HepG2 (cell line): Measurements from ENCODE around the gene H1-8. TPM values are rescaled to one million over a fixed set of nuclear protein-coding genes. Genes with fewer than 3 reads are reported as not detected.
A peak's percentile ranks its signal among the peaks of the same experiment; 100 is the strongest.

ENCODE experiments used
- AGO2 ChIP-seq: fragments of 200-400 bp; formaldehyde crosslinking; optimal IDR thresholded peaks from 2 replicates; pipeline ENCODE3; 2017; ENCODE audit warnings: mild to moderate bottlenecking, low read depth, low read length, moderate library complexity
- CSRNP2 ChIP-seq: sonication (generic); formaldehyde crosslinking; conservative IDR thresholded peaks from 2 replicates; pipeline ENCODE4 v1.8.0; 2022; ENCODE audit warnings: low read depth, missing genetic modification reagents
- FOXM1 ChIP-seq: sonication (generic); formaldehyde crosslinking; IDR thresholded peaks from 2 replicates; pipeline ENCODE4 v1.5.0; 2020; ENCODE audit warnings: missing genetic modification reagents
- HDAC6 ChIP-seq: fragments of 200-600 bp; sonication (generic); IDR thresholded peaks from 2 replicates; pipeline ENCODE4 v1.7.0; 2017; ENCODE audit warnings: mild to moderate bottlenecking, antibody characterized with exemption, low read length, low read depth
- MLXIP ChIP-seq: sonication (generic); formaldehyde crosslinking; IDR thresholded peaks from 2 replicates; pipeline ENCODE4 v1.9.0; 2021; ENCODE audit warnings: missing genetic modification reagents, borderline replicate concordance
- MTERF4 ChIP-seq: sonication (generic); formaldehyde crosslinking; IDR thresholded peaks from 2 replicates; pipeline ENCODE4 v1.8.0; 2023; ENCODE audit warnings: mild to moderate bottlenecking, missing genetic modification reagents
- MXI1 ChIP-seq: IDR thresholded peaks from 3 replicates; pipeline ENCODE4 v1.6.1; 2012; ENCODE audit warnings: low read depth, low read length, inconsistent platforms, borderline replicate concordance
- PITX1 ChIP-seq: sonication (generic); formaldehyde crosslinking; IDR thresholded peaks from 2 replicates; pipeline ENCODE4 v1.5.1; 2020; ENCODE audit warnings: mild to moderate bottlenecking, missing genetic modification reagents
- RNF2 ChIP-seq: fragments of 450-650 bp; conservative IDR thresholded peaks from 2 replicates; pipeline ENCODE4 v1.6.1; 2016; ENCODE audit warnings: low read depth
- SIX1 ChIP-seq: sonication (generic); formaldehyde crosslinking; IDR thresholded peaks from 2 replicates; pipeline ENCODE4 v1.4.0; 2020; ENCODE audit warnings: missing genetic modification reagents, borderline replicate concordance
- SOX5 ChIP-seq: IDR thresholded peaks from 2 replicates; pipeline ENCODE4 v1.6.1; 2016; ENCODE audit warnings: borderline replicate concordance
- SP5 ChIP-seq: IDR thresholded peaks from 2 replicates; pipeline ENCODE4 v1.6.1; 2016; ENCODE audit warnings: low read depth, borderline replicate concordance
- ZNF572 ChIP-seq: sonication (generic); formaldehyde crosslinking; IDR thresholded peaks from 2 replicates; pipeline ENCODE4 v1.5.1; 2020; ENCODE audit warnings: mild to moderate bottlenecking, missing genetic modification reagents
- ZNF773 ChIP-seq: sonication (generic); formaldehyde crosslinking; IDR thresholded peaks from 2 replicates; pipeline ENCODE4 v1.4.0; 2020; ENCODE audit warnings: missing genetic modification reagents, borderline replicate concordance
- polyA plus RNA-seq, 8 experiments: library from polyadenylated mRNA; depleted of rRNA in 3 of 8; stranded (reverse) in 7 of 8; unstranded in 1 of 8; fragments of >200 nt; fragmentation: Illumina TruSeq in 4 of 8; extraction: Trizol in 4 of 8; gene quantifications; 2 replicates each; pipeline versions ENCODE4 v1.2.1 to v1.2.3, GENCODE V29; 2011 to 2016; ENCODE audit warnings: low read depth in 4 of 8, missing spikeins in 1 of 8, mixed read lengths in 1 of 8; ENCODE audit not compliant: insufficient read depth in 1 of 8
- total RNA-seq, 5 experiments: library from RNA; depleted of rRNA; stranded (reverse); fragments of >200 nt; fragmentation: Illumina TruSeq; extraction: Trizol; gene quantifications; 2 replicates each; pipeline ENCODE4 v1.2.3, GENCODE V29; 2016; ENCODE audit warnings: low read depth in 1 of 5
- TF ChIP-seq, protein P1 (sequence below): sonication (generic); formaldehyde crosslinking; IDR thresholded peaks from 2 replicates; pipeline ENCODE4 v1.8.0; 2022; ENCODE audit warnings: mild to moderate bottlenecking, missing genetic modification reagents, moderate library complexity
- TF ChIP-seq, protein P2 (sequence below): sonication (generic); formaldehyde crosslinking; IDR thresholded peaks from 2 replicates; pipeline ENCODE4 v1.4.0; 2020; ENCODE audit warnings: missing genetic modification reagents, borderline replicate concordance

The H1-8 gene
- total and polyA plus RNA-seq, 2 of the 13 experiments (the other 11 are each of a cell fraction or from before 2014, with no cell fraction given): 0.08 TPM; not detected in 1

DNA sequence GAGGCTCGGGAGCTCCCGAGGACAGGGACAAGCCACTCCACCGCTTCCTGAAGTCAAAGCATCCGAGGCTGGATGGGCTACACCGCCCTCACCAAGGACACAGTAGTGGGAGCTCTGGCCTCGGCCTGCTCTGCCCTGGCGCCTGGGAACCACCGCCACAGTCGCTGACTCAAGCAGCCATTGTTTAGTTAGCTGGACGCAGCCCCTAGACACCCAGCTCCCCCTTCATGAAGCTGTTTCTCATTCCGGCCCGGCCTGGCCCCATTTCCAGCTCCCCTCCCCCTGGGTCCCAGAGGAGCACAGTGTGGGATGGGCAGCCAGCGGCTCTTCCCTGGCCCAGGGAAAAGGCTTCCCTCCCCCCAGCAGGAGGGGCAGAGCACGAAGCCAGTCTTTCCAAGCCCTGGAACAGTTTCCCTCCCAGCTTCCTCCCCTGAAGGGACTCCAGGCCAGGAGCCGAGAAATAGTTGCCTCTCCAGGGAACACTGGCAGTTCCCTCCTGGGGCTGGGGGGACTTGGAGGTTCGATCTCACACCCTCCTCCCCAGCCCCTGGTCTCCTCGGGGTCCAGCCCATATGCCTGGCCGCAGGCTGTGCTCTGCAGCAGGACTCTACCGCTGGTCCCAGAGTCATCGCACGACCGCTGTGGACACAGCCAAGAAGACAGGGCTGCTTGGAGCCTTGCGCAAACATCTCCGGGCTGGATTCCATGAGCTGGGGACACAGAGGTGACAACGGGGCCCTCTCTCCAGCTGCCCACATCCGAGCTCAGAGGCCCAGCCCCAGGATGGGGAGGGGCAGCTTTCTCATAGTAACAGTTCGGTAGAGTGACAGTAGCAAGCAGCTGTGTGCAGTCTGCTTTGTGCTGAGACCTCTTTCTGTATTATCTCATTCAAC, 53.5 kb downstream of the H1-8 start (continued):
- TF ChIP-seq MXI1 (0 out of 3 replicates have a peak, but pooled peaks have one; percentile 38), ZNF572 (CRISPR knock-in tag) (no peak), MLXIP (no peak), PITX1 (CRISPR knock-in tag) (peak; percentile 40; the same call in 1 of the 2 replicates), SIX1 (CRISPR knock-in tag) (no peak), FOXM1 (CRISPR knock-in tag) (no peak), SP5 (peak; percentile 85), CSRNP2 (no peak), AGO2 (peak; percentile 69), RNF2 (0 out of 2 replicates have a peak, but pooled peaks have one; percentile 24), ZNF773 (CRISPR knock-in tag) (no peak), SOX5 (CRISPR knock-in tag) (peak; percentile 27; the same call in 1 of the 2 replicates), MTERF4 (0 out of 2 replicates have a peak, but pooled peaks have one; percentile 2), HDAC6 (no peak)
- TF ChIP-seq, protein P1, sequence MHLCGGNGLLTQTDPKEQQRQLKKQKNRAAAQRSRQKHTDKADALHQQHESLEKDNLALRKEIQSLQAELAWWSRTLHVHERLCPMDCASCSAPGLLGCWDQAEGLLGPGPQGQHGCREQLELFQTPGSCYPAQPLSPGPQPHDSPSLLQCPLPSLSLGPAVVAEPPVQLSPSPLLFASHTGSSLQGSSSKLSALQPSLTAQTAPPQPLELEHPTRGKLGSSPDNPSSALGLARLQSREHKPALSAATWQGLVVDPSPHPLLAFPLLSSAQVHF (CRISPR knock-in tag): no peak
- TF ChIP-seq, protein P2, sequence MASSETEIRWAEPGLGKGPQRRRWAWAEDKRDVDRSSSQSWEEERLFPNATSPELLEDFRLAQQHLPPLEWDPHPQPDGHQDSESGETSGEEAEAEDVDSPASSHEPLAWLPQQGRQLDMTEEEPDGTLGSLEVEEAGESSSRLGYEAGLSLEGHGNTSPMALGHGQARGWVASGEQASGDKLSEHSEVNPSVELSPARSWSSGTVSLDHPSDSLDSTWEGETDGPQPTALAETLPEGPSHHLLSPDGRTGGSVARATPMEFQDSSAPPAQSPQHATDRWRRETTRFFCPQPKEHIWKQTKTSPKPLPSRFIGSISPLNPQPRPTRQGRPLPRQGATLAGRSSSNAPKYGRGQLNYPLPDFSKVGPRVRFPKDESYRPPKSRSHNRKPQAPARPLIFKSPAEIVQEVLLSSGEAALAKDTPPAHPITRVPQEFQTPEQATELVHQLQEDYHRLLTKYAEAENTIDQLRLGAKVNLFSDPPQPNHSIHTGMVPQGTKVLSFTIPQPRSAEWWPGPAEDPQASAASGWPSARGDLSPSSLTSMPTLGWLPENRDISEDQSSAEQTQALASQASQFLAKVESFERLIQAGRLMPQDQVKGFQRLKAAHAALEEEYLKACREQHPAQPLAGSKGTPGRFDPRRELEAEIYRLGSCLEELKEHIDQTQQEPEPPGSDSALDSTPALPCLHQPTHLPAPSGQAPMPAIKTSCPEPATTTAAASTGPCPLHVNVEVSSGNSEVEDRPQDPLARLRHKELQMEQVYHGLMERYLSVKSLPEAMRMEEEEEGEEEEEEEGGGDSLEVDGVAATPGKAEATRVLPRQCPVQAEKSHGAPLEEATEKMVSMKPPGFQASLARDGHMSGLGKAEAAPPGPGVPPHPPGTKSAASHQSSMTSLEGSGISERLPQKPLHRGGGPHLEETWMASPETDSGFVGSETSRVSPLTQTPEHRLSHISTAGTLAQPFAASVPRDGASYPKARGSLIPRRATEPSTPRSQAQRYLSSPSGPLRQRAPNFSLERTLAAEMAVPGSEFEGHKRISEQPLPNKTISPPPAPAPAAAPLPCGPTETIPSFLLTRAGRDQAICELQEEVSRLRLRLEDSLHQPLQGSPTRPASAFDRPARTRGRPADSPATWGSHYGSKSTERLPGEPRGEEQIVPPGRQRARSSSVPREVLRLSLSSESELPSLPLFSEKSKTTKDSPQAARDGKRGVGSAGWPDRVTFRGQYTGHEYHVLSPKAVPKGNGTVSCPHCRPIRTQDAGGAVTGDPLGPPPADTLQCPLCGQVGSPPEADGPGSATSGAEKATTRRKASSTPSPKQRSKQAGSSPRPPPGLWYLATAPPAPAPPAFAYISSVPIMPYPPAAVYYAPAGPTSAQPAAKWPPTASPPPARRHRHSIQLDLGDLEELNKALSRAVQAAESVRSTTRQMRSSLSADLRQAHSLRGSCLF (CRISPR knock-in tag): no peak
